ENCODE measurements around the gene APBB2. TPM values are rescaled to one million over a fixed set of nuclear protein-coding genes. Genes with fewer than 3 reads are reported as not detected.

The APBB2 gene
- total RNA-seq, 4 donors from 2014 or later: 32.4 to 133 (median 92.1) TPM

GRCh38 chr4:41142376-41143310, 71.7 kb downstream of the APBB2 start:
- DNase-seq: peak in 1 of 2 donors; percentile 41
- TF ChIP-seq, protein P1, sequence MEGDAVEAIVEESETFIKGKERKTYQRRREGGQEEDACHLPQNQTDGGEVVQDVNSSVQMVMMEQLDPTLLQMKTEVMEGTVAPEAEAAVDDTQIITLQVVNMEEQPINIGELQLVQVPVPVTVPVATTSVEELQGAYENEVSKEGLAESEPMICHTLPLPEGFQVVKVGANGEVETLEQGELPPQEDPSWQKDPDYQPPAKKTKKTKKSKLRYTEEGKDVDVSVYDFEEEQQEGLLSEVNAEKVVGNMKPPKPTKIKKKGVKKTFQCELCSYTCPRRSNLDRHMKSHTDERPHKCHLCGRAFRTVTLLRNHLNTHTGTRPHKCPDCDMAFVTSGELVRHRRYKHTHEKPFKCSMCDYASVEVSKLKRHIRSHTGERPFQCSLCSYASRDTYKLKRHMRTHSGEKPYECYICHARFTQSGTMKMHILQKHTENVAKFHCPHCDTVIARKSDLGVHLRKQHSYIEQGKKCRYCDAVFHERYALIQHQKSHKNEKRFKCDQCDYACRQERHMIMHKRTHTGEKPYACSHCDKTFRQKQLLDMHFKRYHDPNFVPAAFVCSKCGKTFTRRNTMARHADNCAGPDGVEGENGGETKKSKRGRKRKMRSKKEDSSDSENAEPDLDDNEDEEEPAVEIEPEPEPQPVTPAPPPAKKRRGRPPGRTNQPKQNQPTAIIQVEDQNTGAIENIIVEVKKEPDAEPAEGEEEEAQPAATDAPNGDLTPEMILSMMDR (IDR thresholded peaks at IDR 0.05): no peak
- TF ChIP-seq POLR2A (IDR thresholded peaks at IDR 0.05): no peak
- peak overlapping the region; percentile 87 to 92 for H3K27ac ChIP-seq
- no peak overlapping the region for H3K4me3 ChIP-seq
- H3K9me3 ChIP-seq: no peaks in the 10 kb centered on the region
- H3K27me3 ChIP-seq: no peaks in the 10 kb centered on the region
- intact Hi-C loops (cut with DNase I; ENCODE audit: low total_unique reads): no loop called here
- no peaks in the 10 kb centered on the region for H3K36me3 ChIP-seq
- H3K4me1 ChIP-seq: peaks cover 4 to 12% of the 10 kb centered on the region in 2 donors

GRCh38 chr4:41141900-41142299, 72.4 kb downstream of the APBB2 start:
- TF ChIP-seq, protein P1 (IDR thresholded peaks at IDR 0.05): no peak
- TF ChIP-seq POLR2A (IDR thresholded peaks at IDR 0.05): no peak
- Histone ChIP-seq H3K9me3 (no peaks in the 10 kb centered on the region), H3K27me3 (no peaks in the 10 kb centered on the region), H3K36me3 (no peaks in the 10 kb centered on the region), H3K4me1 (peaks cover 4 to 12% of the 10 kb centered on the region in 2 donors), H3K4me3 (no peak overlapping the region), H3K27ac (peak overlapping the region; percentile 87 to 92)
- no peak for DNase-seq
- intact Hi-C loops (cut with DNase I; ENCODE audit: low total_unique reads): no loop called here

- H3K4me1 ChIP-seq: peaks cover 4 to 12% of the 10 kb centered on the region in 2 donors
- no peak overlapping the region for H3K4me3 ChIP-seq
- no peaks in the 10 kb centered on the region for H3K36me3 ChIP-seq
- H3K9me3 ChIP-seq: no peaks in the 10 kb centered on the region
- intact Hi-C loops (cut with DNase I; ENCODE audit: low total_unique reads): no loop called here
- TF ChIP-seq, protein P1 (IDR thresholded peaks at IDR 0.05): no peak
- TF ChIP-seq POLR2A (IDR thresholded peaks at IDR 0.05): no peak
- no peaks in the 10 kb centered on the region for H3K27me3 ChIP-seq
- no peak overlapping the region for H3K27ac ChIP-seq
- DNase-seq: no peak
Observed at GRCh38 chr4:41140410-41140809, 73.9 kb downstream of the APBB2 start.

DNA sequence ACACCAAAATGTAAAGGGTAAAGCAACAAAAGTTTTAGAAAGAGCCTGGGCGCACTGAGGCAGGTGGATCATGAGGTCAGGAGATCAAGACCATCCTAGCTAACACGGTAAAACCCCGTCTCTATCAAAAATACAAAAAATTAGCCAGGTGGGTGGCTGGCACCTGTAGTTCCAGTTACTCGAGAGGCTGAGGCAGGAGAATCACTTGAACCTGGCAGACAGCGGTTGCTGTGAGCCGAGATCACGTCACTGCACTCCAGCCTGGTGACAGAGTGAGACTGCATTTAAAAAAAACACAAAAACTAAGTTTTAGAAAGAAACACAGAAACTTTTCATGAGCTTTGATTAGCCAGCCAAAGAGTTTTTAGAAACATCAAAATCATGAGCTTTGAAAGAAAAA, 76.5 kb downstream of the APBB2 start:
- no peak for TF ChIP-seq POLR2A (IDR thresholded peaks at IDR 0.05)
- TF ChIP-seq, protein P1 (IDR thresholded peaks at IDR 0.05): no peak
- Histone ChIP-seq H3K27ac (no peak overlapping the region), H3K4me1 (peaks cover 7 to 11% of the 10 kb centered on the region in 2 donors), H3K9me3 (no peaks in the 10 kb centered on the region), H3K36me3 (no peaks in the 10 kb centered on the region), H3K4me3 (no peak overlapping the region), H3K27me3 (no peaks in the 10 kb centered on the region)
- no peak for DNase-seq
- intact Hi-C loops (cut with DNase I; ENCODE audit: low total_unique reads): no loop called here

DNA sequence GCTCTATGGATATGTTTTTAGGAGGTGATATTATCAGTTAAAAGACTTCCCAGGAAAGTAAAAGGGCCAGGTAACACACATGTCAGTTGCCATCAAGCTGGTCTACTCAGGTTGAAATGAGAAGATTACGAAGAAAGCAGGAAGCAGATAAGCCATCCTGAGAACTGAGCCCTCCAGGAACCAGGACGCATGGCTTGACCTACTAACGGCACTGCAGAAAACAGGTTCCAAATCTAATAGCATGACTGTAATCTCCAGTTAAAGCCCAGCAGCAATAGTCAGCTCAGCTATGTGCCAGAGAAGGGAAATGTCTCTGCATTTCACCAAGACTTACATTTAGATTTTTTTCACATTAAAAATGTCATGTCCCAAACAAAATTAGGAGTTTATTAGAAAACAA, 77.9 kb downstream of the APBB2 start:
- no peaks in the 10 kb centered on the region for H3K27me3 ChIP-seq
- H3K4me3 ChIP-seq: no peak overlapping the region
- H3K36me3 ChIP-seq: no peaks in the 10 kb centered on the region
- TF ChIP-seq POLR2A (IDR thresholded peaks at IDR 0.05): no peak
- TF ChIP-seq, protein P1 (IDR thresholded peaks at IDR 0.05): no peak
- H3K9me3 ChIP-seq: no peaks in the 10 kb centered on the region
- no peak overlapping the region for H3K27ac ChIP-seq
- H3K4me1 ChIP-seq: peaks cover 3 to 15% of the 10 kb centered on the region in 2 donors
- intact Hi-C loops (cut with DNase I; ENCODE audit: low total_unique reads): no loop called here
- DNase-seq: no peak
